DMS79 (cell line): ENCODE results near the gene FOXL2.

Experiments
- DNase-seq: peaks from one replicate; lab custom pipeline; 2025; lab: John Stamatoyannopoulos, UW

The FOXL2 gene

GRCh38 chr3:138945709-138946662 is 951 bp downstream of the FOXL2 start:
- no peak for DNase-seq

GRCh38 chr3:138944929-138945708 is 1.8 kb downstream of the FOXL2 start:
- DNase-seq: no peak

DNA sequence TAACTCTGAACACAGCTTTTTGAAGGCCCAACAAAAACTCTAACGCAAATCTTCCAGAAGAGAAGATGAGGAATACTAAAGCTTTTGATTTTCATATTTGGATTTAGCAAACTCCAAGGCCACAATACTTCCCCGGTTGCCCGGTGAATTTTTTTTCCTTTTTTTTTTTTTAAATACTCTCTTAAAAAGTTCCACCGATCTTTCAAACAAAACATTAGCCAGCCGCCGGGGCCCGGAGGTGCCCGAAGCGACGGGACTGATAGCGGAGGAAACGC is 2.3 kb downstream of the FOXL2 start:
- DNase-seq: no peak

DNA sequence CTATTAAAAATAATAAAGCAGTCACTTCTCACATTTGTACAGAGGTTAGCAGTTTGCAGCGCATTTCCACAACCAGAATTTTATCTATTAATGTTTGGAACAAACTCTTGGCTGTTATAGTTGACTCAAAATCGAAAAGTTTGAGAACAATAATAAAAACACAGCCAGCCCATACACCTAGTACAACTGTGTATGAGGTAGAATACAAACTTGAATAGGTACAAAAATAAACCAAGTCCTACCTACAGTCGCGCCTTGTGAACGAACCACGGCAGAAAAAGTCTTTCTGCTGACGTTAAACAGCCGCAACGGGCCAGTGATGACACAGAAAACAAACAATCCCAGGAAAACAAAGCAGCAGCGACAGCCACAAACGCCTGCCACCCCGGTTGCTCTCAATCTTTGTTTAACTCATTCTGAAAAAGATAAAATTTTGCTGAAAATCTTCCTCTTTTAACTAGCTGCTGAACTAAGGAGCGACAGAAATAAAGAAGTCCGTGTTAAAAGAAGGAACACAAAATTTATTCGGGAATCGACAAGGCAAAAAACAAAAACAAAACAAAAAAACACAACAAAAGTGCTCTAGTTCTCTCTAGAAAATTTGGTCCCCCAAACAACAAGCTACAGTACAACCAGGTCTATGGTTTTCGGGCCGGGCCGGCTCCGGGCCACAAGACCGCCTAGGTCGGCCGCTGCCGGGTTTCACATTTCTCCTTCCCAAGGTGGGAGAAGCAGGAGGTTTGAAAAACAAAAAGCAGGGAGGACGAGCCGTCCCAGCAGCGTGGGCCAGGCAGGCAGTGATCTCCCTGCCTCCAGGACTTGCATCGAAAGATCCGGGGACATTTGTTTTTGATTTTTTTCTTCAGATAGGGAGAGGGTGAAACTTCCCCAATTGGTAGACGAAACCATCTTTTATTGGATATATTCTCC is 2.9 kb downstream of the FOXL2 start:
- no peak for DNase-seq

GRCh38 chr3:138942861-138943623 is 3.9 kb downstream of the FOXL2 start:
- DNase-seq: no peak

- DNase-seq: no peak
Measured at GRCh38 chr3:138942271-138942670, 4.7 kb downstream of the FOXL2 start.

GRCh38 chr3:138941259-138941885 is 5.6 kb downstream of the FOXL2 start:
- DNase-seq: no peak

- no peak for DNase-seq
Measured at GRCh38 chr3:138940446-138940845, 6.5 kb downstream of the FOXL2 start.

- DNase-seq: no peak
Measured at GRCh38 chr3:138939561-138940241, 7.2 kb downstream of the FOXL2 start.

DNA sequence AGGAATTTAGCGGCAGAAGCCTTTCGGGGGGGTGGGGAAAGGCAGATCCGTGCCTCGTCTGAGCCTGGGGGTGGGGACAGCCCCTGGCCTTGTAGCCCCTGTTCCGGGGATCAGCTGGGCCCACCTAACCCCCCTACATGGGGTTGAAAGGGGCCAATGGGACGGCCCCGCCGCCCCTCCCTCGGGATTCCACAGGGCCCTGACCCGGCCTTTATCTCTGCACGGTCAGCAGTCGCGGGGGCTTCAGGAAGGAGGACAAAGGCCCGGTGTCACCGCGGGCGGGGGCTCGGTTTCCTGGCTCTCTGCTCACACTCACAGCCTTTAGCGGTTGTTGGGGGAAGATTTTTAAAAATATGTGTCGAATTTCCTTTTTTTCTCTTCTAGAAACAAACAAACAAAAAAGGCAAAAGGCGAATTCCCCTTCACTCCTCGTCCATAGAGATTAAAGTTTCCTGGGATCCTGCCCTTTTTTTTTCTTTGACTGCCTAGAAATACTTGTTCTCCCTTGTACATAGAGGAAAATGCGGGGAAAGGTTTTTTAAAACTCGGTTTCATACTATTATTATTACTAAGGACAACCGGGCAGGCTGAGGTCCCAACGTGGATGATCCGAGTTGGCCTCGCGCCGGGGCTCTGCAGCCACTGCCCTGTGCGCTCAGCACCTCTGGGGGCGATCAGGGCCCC is 7.9 kb downstream of the FOXL2 start:
- no peak for DNase-seq

DNA sequence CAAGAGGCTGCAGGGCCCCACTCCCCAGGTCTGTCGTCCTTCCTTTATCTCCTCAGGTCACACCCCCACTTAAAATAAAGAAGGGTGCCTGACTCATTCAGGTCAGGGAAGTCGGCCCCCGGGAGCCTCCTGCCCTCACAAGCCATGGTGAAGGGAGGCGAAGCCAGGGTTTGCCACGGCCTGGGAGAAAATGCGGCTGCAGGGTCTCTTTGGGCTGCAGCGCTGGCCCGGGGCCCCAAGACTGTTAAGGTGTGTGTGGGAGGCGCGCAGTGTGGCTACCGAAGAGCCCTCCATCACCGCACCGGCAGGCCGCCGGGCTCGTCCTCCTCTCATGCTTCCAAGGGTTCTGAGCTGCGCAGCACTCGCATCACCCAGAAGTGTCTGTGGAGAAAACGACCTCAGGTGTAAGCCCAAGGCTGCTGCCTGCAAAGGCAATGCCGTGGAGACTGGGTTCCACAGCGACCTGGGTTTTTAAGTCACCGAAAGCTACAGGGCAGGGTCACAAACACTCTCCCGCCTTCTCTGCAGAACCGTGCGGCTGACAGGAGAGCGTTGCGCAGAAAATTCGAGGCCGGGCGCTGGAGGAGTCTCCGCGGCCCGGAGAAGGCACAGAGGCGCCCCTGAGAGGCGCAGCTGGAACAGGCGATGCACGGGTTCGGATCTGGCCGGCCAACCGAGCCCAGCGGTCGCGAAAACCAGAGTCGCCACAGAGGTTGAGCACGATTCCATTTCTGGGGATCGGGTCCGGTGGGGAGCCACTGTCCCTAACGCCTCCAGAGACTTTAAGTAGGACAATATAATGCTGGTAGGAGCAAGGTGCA is 8.7 kb downstream of the FOXL2 start:
- no peak for DNase-seq

- no peak for DNase-seq
Measured at GRCh38 chr3:138937690-138938055, 9.3 kb downstream of the FOXL2 start.

DNA sequence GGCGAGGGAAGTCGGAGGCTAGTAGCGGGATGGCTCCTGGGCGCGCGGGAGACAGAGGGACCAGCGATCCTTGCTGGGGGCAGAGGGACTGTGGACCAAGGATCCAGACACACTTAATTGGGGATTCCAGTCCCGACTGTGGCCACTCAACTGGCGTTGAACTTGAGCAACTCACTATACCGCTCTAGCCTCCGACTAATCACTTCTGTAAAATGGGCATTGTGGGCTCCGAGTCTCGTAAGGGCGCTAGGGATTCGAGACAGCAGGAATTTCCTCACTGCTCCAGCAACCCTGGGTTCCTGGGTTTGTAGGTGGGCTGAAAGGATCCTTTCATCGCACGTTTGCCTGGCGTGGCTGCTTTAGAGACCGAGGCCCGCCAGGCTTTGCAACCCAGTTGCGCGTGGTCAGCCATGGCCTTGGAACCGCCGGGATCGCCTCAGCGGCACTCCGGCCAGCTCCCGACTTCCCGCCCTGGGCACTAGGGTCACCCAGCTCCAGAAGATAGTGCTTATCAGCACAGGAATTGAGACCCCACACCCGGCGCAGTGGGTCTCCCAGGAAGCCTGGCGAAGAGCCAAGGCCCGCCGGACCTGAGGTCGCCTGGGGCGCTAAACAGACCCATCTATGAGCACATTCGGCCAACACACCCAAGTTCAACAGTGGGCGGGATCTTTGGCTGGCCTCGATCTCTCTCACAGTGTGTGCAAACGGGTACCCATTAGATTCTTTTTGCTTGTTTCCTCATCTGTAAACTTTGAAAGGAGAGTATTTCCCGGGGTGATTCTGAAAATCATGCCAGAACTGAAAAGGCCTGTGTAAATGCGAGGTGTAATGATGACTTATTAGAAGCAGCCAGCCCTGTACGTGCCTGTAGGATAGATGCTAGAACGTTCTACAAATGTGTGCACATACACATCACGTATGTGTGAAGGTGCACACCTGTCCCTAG is 9.9 kb downstream of the FOXL2 start:
- DNase-seq: no peak

DNA sequence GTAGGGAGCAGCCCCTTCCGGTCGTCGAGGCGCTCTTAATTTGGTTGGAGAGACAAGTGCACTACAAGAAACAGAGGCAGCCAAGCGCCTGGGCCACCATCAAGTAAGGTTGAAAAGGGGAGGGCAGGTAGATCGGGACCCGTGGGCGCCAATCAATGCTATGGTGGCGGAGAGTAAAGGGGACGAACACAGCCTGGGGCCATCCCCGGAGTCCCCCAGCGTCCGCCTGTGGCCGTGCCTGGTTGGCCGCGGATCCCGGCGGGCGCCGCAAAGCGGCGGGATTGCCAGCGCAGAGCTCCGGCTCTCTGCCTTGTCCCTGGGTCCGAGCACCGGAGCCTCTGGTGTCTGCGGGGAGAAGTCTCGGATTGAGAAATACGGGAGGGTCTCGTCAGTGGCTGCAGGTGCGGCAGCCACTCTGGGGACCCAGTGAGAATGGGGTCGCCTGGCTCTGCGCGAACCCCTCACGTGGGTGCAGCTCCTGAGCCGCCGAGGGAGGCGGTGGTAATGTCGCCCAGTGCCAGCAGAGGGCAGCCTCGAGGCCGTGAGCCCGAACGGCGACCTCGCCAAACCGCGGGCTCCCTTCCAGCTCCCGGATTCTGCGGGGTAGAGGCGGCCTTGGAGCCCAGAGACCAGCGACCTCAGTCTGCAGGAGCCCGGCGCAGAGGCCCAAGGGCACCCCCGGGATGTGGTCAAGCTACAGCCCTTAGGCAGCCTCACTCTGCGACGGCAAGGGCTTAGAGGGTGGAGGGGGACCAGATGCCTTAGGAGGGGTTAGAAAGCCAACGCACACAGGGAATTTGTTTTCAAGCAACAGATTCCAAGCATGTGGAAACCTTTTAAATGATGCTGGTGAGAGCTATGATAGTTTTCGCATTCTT is 10.8 kb downstream of the FOXL2 start:
- peak; percentile 19 for DNase-seq

GRCh38 chr3:138935505-138935862 is 11.5 kb downstream of the FOXL2 start:
- no peak for DNase-seq

DNA sequence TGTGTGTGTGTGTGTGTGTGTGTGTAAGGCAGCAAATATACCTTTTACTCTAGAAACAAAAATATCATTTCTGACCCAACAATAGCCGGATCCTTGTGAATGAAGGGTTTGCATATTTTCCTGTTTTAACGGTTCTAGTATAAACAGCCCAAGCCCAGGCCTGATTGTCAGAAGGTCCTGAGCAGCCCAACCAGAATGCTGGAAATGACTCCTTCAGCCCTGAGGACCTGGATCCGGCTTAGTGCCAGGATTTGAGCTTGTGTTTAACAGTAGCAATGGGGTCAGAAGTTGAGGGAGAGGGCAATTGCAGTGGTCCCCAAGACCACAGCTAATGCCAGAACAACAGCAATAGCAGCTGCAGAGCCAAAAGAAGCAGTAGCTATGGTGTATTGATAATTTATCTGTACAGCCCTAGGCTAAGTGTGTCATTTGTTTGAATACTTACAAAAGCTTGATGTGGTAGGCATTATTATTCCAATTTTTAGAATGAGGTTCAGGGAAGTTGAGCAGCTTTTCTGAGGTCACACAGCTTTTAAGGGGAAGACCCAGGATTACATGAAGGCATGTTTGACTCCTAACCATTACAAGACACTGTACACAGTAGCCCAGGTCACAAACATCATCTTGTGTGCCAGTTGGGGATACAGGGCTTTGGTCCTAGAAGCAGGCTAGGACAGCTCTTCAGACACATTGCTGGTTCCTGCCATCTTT is 12.8 kb downstream of the FOXL2 start:
- DNase-seq: no peak
